ENCODE results near the gene FAM184A. TPM values are rescaled to one million over a fixed set of nuclear protein-coding genes. Genes with fewer than 3 reads are reported as not detected.

The FAM184A gene
- total and polyA plus RNA-seq, 10 of the 15 experiments (the other 5 are each of a cell fraction or from before 2014, with no cell fraction given) = 0.15 to 0.23 TPM; not detected in 8

DNA sequence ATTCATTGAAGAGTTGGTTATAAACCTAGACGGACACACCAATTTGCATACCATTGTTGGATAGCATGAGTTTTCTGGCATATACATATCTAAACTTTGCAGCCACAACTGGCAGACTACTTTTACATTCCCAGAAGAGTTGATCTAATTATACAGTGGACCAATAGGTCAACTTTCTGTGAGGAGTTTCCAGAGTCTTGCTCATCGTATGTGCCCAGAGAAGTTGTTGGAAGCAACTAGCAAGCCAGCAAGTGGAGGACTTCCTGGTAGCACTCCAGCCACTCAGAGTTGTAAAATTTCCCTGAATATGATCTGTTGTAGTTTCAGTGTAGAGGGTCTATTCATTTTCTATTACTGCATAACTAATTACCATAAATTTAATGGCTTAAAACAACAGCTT, 47.1 kb upstream of the FAM184A start:
- Histone ChIP-seq H3K27me3 (replicated peaks in 1 of 2; ENCODE audit: control insufficient read depth in 2 of 2, insufficient read depth in 2 of 2, low read length in 1 of 2) (no peaks in the 10 kb centered on the region), H3K9ac (ENCODE audit: control insufficient read depth, insufficient read depth, low read length) (no peak overlapping the region), H4K20me1 (ENCODE audit: control insufficient read depth, insufficient read depth) (no peaks in the 10 kb centered on the region), H3K4me3 (no peak overlapping the region), H3K9me3 (replicated peaks; ENCODE audit: control insufficient read depth, insufficient read depth, low read length) (no peaks in the 10 kb centered on the region), H3K4me2 (ENCODE audit: control insufficient read depth, insufficient read depth) (no peak overlapping the region), H3K36me3 (ENCODE audit: control insufficient read depth in 2 of 2, insufficient read depth in 2 of 2, low read length in 1 of 2) (no peaks in the 10 kb centered on the region), H2AFZ (ENCODE audit: control insufficient read depth, low read depth, low read length) (no peak overlapping the region), H3K79me2 (ENCODE audit: control insufficient read depth, insufficient read depth, low read length) (no peaks in the 10 kb centered on the region), H3K27ac (ENCODE audit: control insufficient read depth, insufficient read depth) (no peak overlapping the region), H3K4me1 (ENCODE audit: control insufficient read depth, insufficient read depth, low read length) (no peaks in the 10 kb centered on the region)
- intact Hi-C loops (cut with micrococcal nuclease; ENCODE audit: unreplicated experiment) = no loop called here
- ChIA-PET POLR2A (no interaction called here), CTCF (interaction anchor here (0.8 to 2.2 kb wide), 6 partner anchors 8 to 852 kb away, joined by 3 to 6 read pairs (median 4); no protein-coding TSS in a partner anchor), SMC1A (ENCODE audit: uncharacterized antibody, unreplicated experiment) (interaction anchor here (1.4 to 2.2 kb wide), 3 partner anchors 15 to 209 kb away, joined by 3 to 8 read pairs (median 5); no protein-coding TSS in a partner anchor), RAD21 (ENCODE audit: unreplicated experiment) (interaction anchor here (1.3 to 1.8 kb wide), 2 partner anchors 218 to 221 kb away, joined by 3 to 8 read pairs; no protein-coding TSS in a partner anchor)
- no TSS peak for BruUV-seq (replicated peaks)
- in situ Hi-C loops (cut with MboI) = no loop called here
- TF ChIP-seq ATF7 (IDR thresholded peaks at IDR 0.05; ENCODE audit: low read depth) (no peak), MXI1 (IDR thresholded peaks at IDR 0.05; ENCODE audit: low read depth, low read length) (no peak), LARP7 (IDR thresholded peaks at IDR 0.05) (no peak), FOXM1 (IDR thresholded peaks at IDR 0.05; ENCODE audit: low read depth, low read length) (no peak), NFXL1 (IDR thresholded peaks at IDR 0.05; ENCODE audit: borderline replicate concordance) (no peak), ESRRA (IDR thresholded peaks at IDR 0.05; ENCODE audit: low read length) (no peak), EZH2 (IDR thresholded peaks at IDR 0.05; ENCODE audit: borderline replicate concordance, control insufficient read depth, low read depth, low read length) (no peak), CHD1 (IDR thresholded peaks at IDR 0.05; ENCODE audit: low read depth, low read length) (no peak)
- TF ChIP-seq, protein P1, sequence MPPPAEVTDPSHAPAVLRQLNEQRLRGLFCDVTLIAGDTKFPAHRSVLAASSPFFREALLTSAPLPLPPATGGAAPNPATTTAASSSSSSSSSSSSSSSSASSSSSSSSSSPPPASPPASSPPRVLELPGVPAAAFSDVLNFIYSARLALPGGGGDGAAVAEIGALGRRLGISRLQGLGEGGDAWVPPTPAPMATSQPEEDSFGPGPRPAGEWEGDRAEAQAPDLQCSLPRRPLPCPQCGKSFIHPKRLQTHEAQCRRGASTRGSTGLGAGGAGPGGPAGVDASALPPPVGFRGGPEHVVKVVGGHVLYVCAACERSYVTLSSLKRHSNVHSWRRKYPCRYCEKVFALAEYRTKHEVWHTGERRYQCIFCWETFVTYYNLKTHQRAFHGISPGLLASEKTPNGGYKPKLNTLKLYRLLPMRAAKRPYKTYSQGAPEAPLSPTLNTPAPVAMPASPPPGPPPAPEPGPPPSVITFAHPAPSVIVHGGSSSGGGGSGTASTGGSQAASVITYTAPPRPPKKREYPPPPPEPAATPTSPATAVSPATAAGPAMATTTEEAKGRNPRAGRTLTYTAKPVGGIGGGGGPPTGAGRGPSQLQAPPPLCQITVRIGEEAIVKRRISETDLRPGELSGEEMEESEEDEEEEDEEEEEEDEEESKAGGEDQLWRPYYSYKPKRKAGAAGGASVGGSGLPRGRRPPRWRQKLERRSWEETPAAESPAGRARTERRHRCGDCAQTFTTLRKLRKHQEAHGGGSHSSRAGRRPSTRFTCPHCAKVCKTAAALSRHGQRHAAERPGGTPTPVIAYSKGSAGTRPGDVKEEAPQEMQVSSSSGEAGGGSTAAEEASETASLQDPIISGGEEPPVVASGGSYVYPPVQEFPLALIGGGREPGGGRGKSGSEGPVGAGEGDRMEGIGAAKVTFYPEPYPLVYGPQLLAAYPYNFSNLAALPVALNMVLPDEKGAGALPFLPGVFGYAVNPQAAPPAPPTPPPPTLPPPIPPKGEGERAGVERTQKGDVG (CRISPR knock-in tag; IDR thresholded peaks at IDR 0.05) = no peak
- WGBS (ENCODE audit: insufficient coverage, insufficient replicate concordance, low lambda C conversion rate, missing lambda C conversion rate) = 68% methylated on average over 2 of the region's 2 CpGs
- DNase-seq (ENCODE audit: low read depth, low spot score) (no peak), FAIRE-seq (no peak), ATAC-seq (no peak)

Data from GM12878 (cell line).